Measurements from ENCODE around the gene IRX1.
A peak's percentile ranks its signal among the peaks of the same experiment; 100 is the strongest.

IRX1 gene

GRCh38 chr5:3595006-3595961, at the start of gene IRX1:
TSS of gene IRX1 (plus strand) at chr5:3595832. CDS start at chr5:3596106, 274 bp downstream.
- CTCF ChIA-PET: no interaction called here
- no peak for DNase-seq (ENCODE audit: low spot score)
- TF ChIP-seq CTCF (conservative IDR thresholded peaks at IDR 0.05; ENCODE audit: low read depth): no peak
- H3K27ac ChIP-seq: no peak within 1 kb of the TSS
- POLR2A ChIA-PET (ENCODE audit: low non-redundant PET): no interaction called here

- no peak for DNase-seq (ENCODE audit: low spot score)
- CTCF ChIA-PET: no interaction called here
- no peak overlapping the region for H3K27ac ChIP-seq
- POLR2A ChIA-PET (ENCODE audit: low non-redundant PET): no interaction called here
- TF ChIP-seq CTCF (conservative IDR thresholded peaks at IDR 0.05; ENCODE audit: low read depth): no peak
Observed at GRCh38 chr5:3546028-3546427, 49.6 kb upstream of the IRX1 start.

GRCh38 chr5:3564116-3564515, 31.5 kb upstream of the IRX1 start:
- no peak for DNase-seq (ENCODE audit: low spot score)
- H3K27ac ChIP-seq: no peak overlapping the region
- TF ChIP-seq CTCF (conservative IDR thresholded peaks at IDR 0.05; ENCODE audit: low read depth): no peak
- ChIA-PET CTCF (interaction anchor here (0.5 kb wide), 1 partner anchor 70 kb away, joined by 3 read pairs; no protein-coding TSS in a partner anchor), POLR2A (ENCODE audit: low non-redundant PET) (no interaction called here)

GRCh38 chr5:3564827-3565518, 30.7 kb upstream of the IRX1 start:
- TF ChIP-seq CTCF (conservative IDR thresholded peaks at IDR 0.05; ENCODE audit: low read depth): no peak
- H3K27ac ChIP-seq: no peak overlapping the region
- POLR2A ChIA-PET (ENCODE audit: low non-redundant PET): no interaction called here
- CTCF ChIA-PET: interaction anchor here (0.5 kb wide), 1 partner anchor 71 kb away, joined by 3 read pairs; no protein-coding TSS in a partner anchor
- DNase-seq (ENCODE audit: low spot score): peak; percentile 11

- TF ChIP-seq CTCF (conservative IDR thresholded peaks at IDR 0.05; ENCODE audit: low read depth): no peak
- CTCF ChIA-PET: no interaction called here
- no peak overlapping the region for H3K27ac ChIP-seq
- POLR2A ChIA-PET (ENCODE audit: low non-redundant PET): no interaction called here
- no peak for DNase-seq (ENCODE audit: low spot score)
Observed at GRCh38 chr5:3584724-3585531, 10.7 kb upstream of the IRX1 start.

Data from RWPE1 (cell line).